Activated CD8-positive, alpha-beta memory T cell treated with anti-CD3 and anti-CD28 coated beads, Interleukin-2, amount 50 U/mL, for 1 hour (primary cell): ENCODE measurements around the gene C3.

ENCODE experiments used
- DNase-seq: peaks from one replicate; pipeline ENCODE4 v3.0.0-alpha.2; 2020; ENCODE audit errors: extremely low read depth

The C3 gene

DNA sequence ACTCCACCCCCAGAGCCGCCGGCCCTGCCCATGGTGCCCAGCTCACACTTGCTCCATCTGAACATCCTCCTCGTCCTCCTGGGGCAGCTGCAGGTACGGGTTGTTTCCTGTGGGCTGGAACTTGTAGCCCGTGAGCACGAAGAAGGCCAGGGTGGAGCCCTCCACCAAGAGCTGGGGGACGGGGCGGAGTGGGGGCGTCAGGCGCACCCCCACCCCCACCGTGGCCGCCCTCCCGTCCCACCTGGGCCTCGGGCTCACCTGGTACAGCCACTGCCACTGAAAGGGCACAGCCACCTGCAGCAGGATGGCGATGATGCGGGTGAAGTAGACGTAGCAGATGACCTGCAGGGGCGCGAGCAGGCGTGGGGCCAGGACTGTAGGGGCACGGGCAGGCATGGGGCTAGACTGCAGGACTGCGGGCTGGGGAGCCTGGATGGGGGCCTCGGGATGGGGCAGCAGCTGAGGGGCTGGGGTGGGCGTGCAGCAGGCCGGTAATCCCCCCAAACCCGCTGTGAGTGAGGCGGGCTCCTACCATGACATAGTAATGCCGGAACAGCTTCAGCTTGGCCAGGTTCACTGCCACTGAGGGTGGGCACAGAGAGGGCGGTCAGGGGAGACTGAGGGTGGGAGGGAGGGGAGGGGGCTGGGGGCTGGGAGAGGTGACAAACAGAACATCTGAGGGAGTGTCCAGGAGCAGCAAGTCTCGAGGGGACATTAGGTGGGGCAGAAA lies 10.7 kb upstream of the C3 start:
- DNase-seq: no peak

DNA sequence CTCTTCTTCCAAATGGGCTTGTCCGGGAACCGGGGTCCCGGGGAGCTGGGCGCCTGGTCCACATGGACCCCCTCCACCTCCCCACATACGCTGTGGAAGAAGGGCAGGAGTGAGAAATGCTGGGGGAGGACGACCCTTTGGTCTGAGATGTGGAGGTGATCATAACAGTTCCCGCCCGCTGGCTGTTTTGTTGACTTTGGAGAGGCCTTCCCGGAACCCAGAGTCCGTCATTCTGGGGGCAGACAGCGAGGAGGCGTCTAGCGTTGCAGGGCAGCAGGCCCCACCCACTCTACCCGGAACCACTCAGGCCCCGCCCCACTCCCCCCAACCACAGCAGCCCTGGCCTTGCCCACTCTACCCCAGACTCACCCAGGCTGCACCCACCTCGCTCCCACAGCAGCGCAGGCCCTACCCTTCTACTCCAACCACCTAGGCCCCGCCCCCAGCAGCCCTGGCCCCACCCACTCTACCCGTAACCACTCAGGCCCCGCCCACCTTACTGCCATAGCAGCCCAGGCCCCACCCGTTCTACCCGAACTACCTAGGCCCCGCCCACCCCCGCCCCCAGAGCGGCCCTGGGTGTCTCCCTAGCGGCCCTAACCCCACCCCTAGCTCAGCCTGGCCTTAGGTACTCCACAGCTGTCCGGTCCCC lies 9.8 kb upstream of the C3 start:
- no peak for DNase-seq

DNA sequence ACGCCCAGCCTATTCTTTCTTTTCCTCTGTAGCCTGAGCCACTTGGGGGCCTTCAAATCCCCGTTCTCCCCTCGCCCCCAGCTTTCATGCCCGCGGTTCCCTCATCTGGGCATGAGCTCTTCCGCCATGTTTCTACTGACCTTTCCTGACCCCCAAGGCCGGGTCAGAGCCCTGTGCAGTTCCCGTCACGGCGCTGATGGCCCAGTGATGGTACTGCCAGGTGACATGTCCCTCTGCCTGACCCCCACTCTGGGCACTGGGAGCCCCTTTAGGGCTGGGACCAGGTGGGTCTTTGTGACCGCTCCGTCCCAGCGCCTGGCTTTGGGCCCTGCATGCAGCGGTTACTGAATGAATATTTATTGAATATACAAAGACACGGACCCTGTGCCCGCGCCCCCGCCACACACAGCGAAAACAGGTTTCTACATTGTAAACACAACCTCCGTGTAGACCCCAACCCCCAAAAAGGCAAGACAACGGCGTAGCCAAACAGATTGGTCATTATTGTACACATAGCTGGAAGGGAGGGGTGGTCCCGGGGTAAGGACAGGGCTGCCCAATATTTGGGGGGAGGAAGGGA lies 9.2 kb upstream of the C3 start:
- DNase-seq: no peak

DNA sequence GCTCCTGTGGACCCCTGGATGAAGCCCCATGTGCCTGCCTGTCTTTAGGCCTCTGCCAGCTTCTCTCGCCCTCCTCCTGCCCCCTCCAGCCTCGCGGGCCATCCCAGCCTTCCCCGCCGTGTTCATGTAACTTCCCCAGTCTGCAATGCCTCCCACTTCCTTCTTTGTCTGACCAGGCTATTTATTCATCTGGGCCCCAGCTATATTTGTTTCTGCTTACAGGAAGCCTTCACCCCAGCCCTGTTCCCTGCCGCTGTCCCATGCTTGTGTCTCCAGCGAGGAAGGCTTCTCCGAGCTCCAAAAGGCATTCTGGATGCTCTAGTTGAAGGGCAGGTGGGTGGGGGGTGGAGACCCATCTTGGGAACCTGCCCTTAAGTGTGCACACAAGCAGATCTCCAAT lies 7.9 kb upstream of the C3 start:
- no peak for DNase-seq

DNA sequence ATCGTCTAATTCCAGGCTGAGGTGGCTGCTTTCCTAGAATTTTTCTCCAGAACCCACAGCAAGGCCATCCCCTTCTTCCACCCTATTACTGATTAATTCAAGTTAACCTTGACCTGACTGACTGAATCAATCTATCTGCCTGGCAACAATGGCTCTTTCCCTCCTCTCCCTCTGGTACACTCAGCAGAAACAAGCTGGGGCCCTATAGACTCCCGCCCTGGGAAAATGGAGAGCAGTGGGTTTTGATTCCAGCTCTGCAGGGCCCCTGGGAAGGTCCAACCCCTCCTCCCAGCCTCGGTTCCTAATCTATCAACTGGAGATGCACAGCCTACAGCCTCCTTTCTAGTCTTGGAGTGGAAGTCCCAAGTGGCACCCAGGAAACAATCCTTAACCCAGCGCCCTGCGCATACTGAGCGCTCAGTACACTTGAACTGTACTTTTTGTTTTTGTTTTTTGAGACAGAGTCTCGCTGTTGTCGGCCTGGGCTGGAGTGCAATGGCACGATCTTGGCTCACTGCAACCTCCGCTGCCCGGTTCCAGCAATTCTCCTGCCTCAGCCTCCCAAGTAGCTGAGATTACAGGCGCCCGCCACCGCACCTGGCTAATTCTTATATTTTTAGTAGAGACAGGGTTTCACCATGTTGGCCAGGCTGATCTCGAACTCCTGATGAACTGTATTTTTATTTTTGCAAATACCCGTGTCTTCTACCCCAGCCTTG lies 5.2 kb upstream of the C3 start:
- no peak for DNase-seq

DNA sequence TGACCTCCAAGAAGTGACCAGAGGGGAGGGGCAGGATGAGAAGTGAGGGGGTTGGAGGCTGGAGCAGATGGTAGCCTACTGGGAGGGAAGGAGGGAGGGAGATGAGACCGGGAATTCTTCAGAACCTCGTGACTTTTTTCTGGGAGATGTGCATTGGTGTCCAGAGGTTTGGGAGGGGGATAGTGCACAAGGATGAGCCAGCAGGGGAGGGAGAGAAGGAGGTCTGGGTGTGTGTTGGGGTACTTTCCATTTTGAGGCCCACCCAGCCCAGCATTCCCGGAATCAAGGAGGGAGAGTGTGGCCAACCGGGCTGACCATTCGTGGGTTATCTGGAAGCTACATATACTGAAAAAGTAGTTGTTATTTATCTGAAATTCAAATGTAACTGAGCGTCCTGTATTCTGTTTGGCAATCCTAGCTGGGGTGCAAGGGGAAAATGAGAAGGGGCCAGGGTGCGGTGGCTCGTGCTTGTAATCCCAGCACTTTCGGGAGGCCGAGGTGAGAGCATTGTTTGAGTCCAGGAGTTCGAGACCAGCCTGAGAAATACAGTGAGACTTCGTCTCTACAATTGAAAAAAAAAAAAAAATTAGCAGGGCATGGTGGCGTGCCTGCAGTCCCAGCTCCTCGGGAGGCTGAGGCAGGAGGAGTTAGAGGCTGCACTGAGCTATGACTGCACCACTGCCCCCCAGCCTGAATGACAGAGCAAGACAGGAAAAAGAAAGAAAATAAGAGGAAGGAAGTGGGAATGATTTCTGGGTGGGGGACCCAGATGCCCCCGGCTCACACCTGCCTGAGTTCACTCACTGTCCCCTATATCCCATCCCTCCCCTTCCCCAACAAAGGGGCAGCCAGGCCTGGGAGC lies 4.4 kb upstream of the C3 start:
- DNase-seq: no peak

DNA sequence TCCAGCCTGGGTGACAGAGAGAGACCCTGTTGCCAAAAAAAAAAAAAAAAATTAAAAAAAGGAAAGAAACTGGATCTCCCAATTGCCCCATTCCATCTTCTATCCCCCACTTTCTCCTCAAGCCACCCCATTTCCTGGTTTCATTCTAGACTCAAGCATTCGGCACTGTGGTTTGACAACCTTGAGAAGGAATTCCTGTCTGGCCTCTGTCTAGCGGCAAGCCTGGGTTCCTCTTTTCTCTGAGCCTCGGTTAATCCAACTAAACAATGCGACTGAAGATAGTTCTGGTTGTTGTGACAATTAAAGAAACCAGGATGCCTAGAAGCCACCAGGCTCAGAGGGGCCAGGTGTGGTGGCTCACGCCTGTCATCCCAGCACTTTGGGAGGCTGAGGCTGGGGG lies 3.3 kb upstream of the C3 start:
- DNase-seq: no peak

DNA sequence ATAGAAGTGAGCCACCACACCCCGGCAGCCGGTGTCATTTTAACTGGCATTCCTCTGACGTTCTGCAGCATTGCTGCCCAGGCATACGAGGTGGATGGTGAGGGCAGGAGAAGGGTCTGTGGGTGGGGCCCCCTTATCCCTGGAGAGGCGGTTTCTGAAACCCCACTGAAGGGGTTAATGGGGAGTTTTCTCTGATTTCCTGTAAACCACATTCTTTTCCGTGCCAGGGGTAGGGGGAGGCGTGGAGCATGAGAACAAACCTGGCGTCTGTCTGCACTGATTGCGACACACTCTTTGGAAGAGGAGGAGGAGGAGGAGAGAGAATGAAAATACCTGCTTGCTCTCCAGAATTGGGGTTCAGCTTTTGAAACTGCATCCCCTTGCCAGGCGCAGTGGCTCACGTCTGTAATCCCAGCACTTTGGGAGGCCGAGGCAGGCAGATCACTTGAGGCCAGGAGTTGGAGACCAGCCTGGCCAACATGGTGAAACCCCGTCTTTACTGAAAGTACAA lies 2.7 kb upstream of the C3 start:
- DNase-seq: no peak

DNA sequence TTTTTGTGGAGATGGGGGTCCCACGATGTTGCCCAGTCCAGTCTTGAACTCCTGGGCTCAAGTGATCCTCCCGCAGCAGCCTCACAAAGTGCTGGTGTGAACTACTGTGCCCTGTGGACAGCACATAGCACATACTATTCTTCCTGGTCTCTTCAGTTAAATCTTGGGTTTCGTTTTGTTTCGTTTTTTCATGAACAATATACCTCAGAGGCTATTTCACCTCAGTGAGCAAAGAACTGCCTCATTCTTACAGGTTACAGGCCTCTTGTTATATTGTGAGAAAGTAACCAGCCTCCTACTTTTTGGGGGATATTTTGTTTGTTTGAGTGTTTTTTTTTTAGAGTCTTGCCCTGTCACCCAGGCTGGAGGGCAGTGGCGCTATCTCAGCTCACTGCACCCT lies 1.3 kb upstream of the C3 start:
- no peak for DNase-seq

DNA sequence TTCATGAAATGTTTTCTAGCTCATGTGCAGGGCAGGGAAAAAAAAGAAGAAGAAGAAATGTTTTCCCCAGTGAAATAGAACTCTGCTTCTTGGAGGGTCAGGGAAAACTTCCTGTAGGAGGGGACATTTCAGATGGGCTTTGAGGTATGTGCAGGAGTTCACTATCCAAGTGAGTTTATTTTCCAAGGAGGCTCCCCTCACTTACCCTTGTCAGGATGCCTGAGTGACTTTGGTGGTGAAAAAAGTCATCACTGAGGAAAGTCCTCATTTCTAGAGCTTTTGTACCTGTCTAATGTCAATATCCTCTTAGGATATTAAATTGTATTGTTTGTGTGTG lies 656 bp upstream of the C3 start:
- no peak for DNase-seq

DNA sequence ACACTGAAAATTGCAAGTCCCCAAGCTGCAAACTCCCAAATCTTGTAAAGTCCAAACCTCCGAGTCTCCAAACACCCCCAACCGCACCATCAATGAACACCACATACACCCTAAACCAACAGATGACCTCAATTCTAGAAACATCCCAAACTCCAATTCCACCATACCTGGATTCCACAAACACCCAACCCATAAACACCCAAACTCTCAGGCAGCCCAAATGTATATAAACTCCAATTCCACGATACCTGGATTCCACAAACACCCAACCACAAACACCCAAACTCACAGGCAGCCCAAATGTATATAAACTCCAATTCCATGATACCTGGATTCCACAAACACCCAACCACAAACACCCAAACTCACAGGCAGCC lies 470 bp downstream of the C3 start:
- no peak for DNase-seq

DNA sequence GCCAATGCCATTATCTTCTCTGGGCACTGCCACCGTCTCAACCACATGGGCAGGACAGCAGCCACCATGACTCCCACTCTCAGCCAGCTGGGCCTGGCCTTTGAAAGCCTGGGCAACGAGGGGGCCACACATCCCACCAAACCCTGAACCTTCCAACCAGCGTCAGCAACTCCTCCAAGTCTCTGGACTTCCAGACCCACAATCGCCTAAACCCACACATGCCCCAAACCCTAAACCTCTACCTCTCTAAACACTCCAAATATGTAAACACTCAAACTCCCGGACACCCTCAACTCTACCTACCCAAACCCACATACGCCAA lies 949 bp downstream of the C3 start:
- DNase-seq: no peak

DNA sequence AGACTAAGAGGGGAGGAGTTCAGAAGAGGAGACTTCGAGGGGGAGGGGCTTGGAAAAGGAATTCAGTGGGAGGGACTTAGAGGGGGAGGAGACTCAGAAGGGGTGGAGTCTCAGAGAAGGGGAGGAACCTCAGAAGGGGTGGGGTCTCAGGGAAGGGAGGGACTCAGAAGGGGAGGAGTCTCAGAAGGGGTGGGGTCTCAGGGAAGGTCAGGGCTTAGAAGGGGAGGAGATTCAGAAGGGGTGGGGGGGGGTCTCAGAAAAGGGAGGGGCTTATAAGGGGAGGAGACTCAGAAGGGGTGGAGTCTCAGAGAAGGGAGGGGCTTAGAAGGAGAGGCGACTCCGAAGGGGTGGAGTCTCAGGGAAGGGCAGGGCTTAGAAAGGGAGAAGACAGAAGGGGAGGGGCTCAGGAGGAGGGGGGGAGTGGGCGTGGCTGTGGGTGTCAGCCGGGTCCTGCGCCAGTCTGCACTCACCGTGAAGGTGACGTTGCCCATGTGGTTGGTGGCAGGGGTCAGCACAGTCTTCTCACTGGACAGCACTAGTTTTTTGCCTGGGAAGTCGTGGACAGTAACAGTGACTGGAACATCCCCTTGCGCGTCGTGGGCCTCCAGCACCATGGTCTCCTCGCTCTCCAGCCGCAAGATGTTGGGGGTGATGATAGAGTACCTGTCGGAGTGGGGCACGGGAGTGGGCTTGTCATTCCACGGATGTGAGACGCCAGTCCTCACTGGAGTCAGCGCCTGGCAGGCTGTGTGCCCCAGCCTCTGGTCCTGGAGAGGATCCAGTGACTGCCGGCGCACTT lies 1.5 kb downstream of the C3 start:
- DNase-seq: no peak

DNA sequence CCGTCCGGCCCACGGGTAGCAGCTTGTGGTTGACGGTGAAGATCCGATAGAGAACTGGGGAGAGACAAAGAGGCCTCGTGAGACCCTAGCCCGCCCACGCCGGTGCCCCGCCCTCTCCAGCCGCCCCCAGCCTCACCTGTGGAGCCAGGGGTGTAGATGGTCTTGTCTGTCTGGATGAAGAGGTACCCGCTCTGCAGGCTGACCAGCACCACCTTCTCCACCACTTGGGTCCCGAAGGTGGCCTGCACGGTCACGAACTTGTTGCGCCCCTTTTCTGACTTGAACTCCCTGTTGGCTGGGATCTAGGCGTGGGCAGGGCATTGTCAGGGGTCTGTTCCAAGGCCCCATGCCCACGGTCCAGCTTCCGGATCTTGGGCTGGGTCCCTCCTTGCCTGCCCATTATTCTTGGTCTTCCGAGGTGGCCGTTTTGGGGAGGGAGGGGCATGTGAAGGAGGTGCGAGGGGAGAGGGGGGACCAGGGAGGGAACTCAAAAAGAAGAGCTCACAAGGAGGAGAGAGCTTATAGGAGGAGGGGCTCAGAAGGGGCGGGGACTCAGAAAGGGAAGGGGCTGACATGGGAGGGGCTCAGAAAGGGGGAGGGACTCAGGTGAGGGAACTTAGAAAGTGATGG lies 2.2 kb downstream of the C3 start:
- DNase-seq: no peak

DNA sequence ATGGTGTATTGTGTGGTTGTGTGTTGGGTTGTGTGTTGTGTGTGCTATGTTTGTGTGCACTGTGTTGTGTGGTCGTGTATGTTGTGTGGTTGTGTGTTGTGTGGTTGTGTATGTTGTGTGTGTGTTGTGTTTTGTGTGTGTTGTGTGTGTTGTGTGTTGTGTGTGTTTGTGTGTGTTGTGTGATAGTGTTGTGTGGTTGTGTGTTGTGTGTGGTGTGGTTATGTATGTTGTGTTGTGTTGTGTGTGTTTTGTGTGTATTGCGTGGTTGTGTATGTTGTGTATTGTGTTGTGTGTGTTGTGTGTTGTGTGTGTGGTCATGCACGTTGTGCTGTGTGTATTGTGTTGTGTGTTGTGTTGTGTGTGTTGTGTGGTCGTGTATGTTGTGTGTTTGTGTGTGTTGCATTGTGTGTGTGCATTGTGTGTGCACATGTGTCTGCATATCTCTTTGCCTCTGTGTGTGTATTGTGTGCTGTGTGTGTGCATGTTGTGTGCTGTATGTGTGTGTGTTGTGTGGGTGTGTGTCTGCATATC lies 2.9 kb downstream of the C3 start:
- DNase-seq: no peak

DNA sequence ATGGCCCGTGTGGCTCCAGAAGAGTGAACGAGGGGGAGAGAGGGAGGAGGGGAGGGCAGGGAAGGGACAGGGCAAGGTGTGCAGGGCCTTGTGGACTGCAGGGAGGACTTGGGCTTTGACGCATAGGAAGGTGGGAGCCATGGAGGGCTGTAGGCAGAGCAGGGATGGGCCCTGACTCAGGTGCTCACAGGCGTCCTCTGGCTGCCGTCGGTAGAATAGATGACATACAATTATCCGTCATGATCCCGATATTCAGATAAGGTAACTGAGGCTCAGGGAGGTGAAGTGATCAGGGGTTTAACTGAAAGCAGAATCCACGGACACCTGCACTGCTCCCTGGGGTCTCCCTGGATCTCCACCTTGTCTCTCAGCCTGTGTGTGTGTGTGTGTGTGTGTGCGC lies 3.4 kb downstream of the C3 start:
- DNase-seq: no peak

DNA sequence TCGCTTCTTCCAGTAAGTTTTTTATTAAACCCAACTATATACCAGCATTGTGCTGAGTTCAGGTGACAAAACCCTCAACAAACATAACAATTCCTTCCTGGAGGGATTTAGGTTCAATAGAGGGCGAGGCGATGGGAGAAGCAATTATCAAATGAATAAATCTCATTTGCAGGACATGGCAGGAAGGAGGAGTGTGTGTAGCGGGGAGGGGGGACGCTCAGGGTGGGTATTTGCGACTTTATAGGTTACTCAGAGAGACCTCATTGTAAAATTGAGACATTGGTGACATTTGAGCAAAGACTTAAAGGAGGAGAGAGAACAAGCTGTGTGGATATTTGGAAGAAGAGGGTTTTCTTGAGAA lies 3.9 kb downstream of the C3 start:
- no peak for DNase-seq

DNA sequence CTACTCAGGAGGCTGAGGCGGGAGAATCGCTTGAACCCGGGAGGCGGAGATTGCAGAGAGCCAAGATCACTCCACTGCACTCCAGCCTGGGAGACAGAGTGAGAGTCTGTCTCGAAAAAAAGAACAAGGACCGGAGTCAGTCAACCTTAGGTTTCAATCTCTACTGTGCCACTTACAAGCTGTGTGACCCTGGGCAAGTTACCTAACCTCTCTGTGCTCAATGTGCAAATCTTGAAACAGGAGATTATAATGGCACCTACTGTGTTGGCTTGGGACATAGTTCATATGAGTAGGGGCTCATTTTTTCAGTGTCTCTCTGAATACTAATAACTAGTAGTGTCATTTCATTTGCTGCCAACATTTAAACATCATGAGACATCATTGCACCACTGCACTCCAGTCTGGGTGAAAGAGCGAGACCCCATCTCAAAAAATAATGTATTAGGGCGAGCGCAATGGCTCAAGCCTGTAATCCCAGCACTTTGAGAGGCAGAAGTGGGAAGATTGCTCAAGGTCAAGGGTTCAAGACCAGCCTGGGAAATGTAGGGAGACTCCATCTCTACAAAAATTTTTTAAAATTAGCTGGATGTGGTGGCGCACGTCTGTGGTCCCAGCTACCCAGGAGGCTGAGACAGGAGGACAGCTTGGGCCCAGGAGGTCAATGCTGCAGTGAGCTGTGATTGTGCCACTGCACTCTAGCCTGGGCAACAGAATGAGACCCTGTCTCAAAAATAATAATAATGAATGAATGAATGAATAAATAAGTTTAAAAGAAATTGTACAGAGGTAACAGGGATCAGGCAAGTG lies 5.5 kb downstream of the C3 start:
- no peak for DNase-seq

DNA sequence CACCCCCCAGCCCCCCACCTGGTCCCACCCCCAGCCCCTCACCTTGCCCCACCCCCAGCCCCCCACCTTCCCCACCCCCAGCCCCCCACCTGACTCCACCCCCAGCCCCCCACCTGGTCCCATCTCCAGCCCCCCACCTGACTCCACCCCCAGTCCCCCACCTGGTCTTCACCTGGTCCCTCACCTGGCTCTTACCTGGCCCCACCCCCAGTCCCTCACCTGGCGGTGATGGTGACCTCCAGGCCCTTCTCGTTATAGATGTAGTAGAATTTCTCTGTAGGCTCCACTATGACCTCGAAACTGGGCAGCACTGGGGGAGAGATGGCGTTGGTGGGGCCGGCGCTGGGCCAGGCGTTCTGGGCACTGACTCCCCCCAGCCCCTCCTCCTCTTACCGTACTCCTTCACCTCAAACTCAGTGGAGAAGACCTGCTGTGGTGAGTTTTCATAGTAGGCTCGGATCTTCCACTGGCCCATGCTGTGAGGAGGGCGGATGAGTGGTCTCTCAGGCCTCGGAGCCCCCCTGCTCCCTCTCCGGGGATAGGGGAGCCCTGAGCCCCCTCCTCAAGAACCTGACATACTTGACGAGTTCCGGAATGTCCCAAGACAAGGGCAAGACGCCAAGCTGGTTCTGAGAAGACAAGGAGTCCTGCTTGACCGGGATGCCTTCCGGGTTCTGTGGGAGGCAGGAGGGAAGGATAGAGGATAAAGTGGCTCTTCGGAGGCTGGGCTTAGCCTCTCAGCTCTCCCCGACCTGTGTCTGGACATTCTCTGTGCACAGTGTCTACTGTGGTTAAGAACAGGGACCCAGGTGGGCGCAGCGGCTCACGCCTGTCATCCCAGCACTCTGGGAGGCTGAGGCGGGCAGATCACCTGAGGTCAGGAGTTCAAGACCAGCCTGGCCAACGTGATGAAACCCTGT lies 6.4 kb downstream of the C3 start:
- no peak for DNase-seq
